GM10266 (cell line): ENCODE results near the gene ELMO1.
A peak's percentile ranks its signal among the peaks of the same experiment; 100 is the strongest.

Source experiments
- DNase-seq: peaks from one replicate; pipeline ENCODE4 v3.0.0; 2012; ENCODE audit errors: extremely low spot score
- TF ChIP-seq, protein P1 (sequence below): IDR thresholded peaks from 2 replicates; pipeline ENCODE4 v1.5.1; 2012; ENCODE audit warnings: mild to moderate bottlenecking, low read depth; ENCODE audit not compliant: control insufficient read depth, insufficient read depth; ENCODE audit errors: missing control alignments

Gene ELMO1

DNA sequence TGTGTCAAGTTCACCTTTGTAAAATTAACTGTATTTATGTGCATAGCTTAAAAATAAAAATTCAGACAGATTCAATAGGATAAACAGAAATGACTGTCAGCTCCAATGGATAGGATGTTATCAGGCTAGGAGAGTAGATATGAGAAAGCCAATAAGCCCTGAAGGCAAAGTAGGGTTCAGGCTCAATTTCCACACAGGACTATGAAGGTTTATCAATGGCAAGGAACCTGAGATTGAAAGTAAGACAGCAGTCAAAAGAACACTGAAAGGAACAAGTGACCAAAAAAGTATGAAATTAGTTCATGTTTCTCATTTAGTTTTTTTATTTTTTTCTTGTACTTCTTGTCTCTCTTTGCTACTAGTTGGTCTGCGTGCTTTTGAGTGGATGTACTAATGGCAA lies 121.4 kb downstream of the ELMO1 start:
- no peak for DNase-seq
- TF ChIP-seq, protein P1, sequence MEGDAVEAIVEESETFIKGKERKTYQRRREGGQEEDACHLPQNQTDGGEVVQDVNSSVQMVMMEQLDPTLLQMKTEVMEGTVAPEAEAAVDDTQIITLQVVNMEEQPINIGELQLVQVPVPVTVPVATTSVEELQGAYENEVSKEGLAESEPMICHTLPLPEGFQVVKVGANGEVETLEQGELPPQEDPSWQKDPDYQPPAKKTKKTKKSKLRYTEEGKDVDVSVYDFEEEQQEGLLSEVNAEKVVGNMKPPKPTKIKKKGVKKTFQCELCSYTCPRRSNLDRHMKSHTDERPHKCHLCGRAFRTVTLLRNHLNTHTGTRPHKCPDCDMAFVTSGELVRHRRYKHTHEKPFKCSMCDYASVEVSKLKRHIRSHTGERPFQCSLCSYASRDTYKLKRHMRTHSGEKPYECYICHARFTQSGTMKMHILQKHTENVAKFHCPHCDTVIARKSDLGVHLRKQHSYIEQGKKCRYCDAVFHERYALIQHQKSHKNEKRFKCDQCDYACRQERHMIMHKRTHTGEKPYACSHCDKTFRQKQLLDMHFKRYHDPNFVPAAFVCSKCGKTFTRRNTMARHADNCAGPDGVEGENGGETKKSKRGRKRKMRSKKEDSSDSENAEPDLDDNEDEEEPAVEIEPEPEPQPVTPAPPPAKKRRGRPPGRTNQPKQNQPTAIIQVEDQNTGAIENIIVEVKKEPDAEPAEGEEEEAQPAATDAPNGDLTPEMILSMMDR: no peak

- no peak for DNase-seq
- TF ChIP-seq, protein P1: no peak
Observed at GRCh38 chr7:37323966-37324365, 124.7 kb downstream of the ELMO1 start.

DNA sequence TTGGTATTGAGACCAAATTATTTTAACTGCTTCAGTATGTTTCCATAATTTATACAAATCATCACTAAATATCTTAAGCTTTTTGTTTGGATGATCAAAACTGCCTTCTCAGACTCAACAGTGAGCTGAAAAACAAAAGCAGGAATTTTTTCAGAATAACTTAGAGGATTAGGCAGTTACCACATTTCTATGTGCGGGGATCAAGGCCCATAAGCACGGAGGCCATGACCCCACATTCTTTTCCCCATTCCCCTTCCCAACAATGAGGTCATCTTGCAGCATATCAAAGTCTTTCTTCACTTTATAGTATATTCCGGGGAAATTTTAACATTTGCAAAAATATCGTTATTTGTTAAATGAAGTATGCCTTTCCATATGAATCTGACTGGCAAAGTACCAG lies 125.8 kb downstream of the ELMO1 start:
- no peak for DNase-seq
- TF ChIP-seq, protein P1: no peak

- DNase-seq: no peak
- TF ChIP-seq, protein P1: no peak
Observed at GRCh38 chr7:37320848-37321468, 127.7 kb downstream of the ELMO1 start.

DNA sequence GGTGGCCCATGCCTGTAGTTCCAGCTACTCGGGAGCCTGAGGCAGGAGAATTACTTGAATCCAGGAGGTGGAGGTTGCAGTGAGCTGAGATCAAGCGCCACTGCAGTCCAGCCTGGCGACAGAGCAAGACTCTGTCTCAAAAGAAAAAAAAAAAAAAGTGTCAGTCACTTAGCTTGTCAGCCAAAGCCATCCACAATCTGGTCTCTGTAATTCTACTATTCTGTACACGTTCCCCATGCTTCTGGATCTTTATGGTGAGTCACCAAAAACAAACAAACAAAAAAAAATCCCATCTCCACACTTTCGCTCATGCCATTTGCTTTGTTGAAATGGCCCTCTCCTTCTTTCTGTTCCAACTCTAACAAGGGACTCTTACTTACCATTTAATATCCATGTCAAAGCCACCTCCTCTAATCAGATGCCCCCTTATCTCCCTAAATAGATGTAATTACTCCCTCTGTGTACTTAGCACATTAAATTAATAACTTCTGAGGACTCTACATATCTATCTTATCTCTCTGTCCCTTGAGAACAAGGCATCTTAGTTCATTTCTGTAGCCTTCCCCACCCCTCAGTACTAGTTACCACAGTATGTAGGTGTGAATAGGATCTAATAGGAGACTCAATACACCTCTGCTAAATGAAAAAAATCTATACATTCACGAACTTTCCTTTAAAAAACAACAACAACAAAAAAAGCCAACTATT lies 128.4 kb downstream of the ELMO1 start:
- TF ChIP-seq, protein P1: no peak
- no peak for DNase-seq

DNA sequence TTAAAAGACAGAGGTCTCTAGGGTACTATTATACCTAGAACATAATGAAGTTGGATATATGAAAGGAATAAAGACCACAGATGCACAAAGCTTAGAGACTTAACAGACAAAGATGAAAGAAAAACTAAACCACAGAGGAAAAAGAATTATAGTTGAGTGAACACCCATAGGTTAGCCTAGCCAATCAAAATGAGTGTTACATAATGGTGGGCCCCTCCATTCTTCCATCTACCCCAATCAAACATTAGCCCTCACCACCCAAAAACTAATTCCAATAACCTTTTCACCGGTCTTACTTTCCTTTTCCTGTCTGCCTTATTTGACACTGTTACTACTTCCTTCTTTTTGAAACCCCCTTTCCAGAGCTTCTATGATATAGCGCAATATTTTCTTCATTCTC lies 130.1 kb downstream of the ELMO1 start:
- TF ChIP-seq, protein P1: no peak
- DNase-seq: peak; percentile 32

GRCh38 chr7:37315772-37316715 lies 132.6 kb downstream of the ELMO1 start:
- DNase-seq: no peak
- TF ChIP-seq, protein P1: no peak
